ENCODE measurements around the gene FOXD2. TPM values are rescaled to one million over a fixed set of nuclear protein-coding genes. Genes with fewer than 3 reads are reported as not detected.

The FOXD2 gene
- total RNA-seq, 4 donors from 2014 or later: 0.11 TPM; not detected in 3

DNA sequence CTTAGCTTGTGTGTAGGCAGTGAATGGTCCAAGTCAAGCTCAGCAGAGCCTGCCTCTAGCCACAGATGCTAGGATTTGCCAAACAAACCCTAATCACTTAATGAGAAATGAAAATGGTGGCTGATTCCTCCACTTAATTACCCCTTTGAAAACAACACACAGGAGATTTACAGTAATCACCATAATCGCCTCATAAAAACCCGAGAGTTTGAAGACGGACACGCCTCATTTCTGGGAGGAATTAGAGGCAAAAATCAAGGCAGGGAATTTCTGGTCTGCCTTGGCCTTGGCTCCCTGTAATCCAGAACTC is 38.0 kb upstream of the FOXD2 start:
- TF ChIP-seq POLR2A (IDR thresholded peaks at IDR 0.05): no peak
- TF ChIP-seq, protein P1, sequence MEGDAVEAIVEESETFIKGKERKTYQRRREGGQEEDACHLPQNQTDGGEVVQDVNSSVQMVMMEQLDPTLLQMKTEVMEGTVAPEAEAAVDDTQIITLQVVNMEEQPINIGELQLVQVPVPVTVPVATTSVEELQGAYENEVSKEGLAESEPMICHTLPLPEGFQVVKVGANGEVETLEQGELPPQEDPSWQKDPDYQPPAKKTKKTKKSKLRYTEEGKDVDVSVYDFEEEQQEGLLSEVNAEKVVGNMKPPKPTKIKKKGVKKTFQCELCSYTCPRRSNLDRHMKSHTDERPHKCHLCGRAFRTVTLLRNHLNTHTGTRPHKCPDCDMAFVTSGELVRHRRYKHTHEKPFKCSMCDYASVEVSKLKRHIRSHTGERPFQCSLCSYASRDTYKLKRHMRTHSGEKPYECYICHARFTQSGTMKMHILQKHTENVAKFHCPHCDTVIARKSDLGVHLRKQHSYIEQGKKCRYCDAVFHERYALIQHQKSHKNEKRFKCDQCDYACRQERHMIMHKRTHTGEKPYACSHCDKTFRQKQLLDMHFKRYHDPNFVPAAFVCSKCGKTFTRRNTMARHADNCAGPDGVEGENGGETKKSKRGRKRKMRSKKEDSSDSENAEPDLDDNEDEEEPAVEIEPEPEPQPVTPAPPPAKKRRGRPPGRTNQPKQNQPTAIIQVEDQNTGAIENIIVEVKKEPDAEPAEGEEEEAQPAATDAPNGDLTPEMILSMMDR (IDR thresholded peaks at IDR 0.05 in 4 of 5, conservative IDR thresholded peaks at IDR 0.05 in 1 of 5): no peak
- no peaks in the 10 kb centered on the region for H3K36me3 ChIP-seq
- peaks cover 11 to 29% (median 16%) of the 10 kb centered on the region in 3 donors for H3K27me3 ChIP-seq
- H3K27ac ChIP-seq: no peak overlapping the region
- intact Hi-C loops (cut with DNase I; ENCODE audit: low total_unique reads) (no loop called here), in situ Hi-C loops (cut with MboI; ENCODE audit: low sequenced_read_pairs in 4 of 4) (loop anchor here in 1 of 4 donors (25.0 kb wide), 1 partner anchor 212 kb away; the partner anchor contains the start of gene PDZK1IP1)
- no peaks in the 10 kb centered on the region for H3K9me3 ChIP-seq
- no peak overlapping the region for H3K4me3 ChIP-seq
- ATAC-seq: no peak
- no peaks in the 10 kb centered on the region for H3K4me1 ChIP-seq
- no peak for DNase-seq

DNA sequence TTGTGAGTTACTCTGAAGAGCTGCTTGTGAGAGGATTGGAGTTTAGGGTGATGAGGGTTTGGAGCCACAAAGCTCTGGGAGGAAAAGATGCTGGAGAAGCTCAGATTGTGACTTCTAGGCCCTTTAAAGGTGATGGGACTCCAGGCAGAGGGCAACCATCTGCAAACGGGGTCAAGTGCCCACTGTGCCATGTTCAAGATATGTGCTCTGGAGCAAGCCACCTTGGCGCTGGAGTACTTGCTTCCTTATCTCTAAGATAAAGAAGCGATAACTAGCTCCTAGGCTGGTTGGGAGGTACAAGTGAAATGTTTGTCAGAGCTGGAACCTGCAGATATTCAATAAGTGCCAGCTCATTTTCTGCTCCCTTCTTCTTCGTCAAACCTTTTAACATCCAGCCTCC is 36.1 kb upstream of the FOXD2 start:
- no peak overlapping the region for H3K27ac ChIP-seq
- H3K4me3 ChIP-seq: no peak overlapping the region
- no peaks in the 10 kb centered on the region for H3K9me3 ChIP-seq
- ATAC-seq (no peak), DNase-seq (no peak)
- TF ChIP-seq POLR2A (IDR thresholded peaks at IDR 0.05): no peak
- TF ChIP-seq, protein P1 (IDR thresholded peaks at IDR 0.05 in 4 of 5, conservative IDR thresholded peaks at IDR 0.05 in 1 of 5): no peak
- intact Hi-C loops (cut with DNase I; ENCODE audit: low total_unique reads) (no loop called here), in situ Hi-C loops (cut with MboI; ENCODE audit: low sequenced_read_pairs in 4 of 4) (loop anchor here in 1 of 4 donors (25.0 kb wide), 1 partner anchor 214 kb away; the partner anchor contains the start of gene PDZK1IP1)
- H3K4me1 ChIP-seq: no peaks in the 10 kb centered on the region
- peaks cover 2 to 16% (median 10%) of the 10 kb centered on the region in 3 donors for H3K27me3 ChIP-seq
- no peaks in the 10 kb centered on the region for H3K36me3 ChIP-seq

DNA sequence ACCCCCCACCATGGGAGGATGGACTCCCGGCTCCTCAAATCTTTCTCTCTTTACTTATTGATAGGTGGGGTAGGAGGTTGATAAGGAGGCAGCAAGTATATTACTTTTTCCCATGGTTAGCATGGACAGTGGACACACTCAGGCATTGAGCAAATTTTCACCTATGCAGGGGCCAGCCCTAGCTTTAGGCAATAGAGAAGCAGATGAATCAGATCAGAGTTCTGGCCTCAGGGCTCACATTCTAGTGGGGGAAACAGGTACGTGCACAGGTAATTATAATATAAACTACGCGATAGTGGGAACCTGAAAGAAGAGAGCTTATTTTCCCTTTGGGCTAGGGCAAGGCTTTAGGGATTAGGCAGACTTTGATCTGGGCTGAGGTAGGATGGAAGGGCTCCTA is 35.3 kb upstream of the FOXD2 start:
- no peak for TF ChIP-seq POLR2A (IDR thresholded peaks at IDR 0.05)
- H3K4me3 ChIP-seq: no peak overlapping the region
- intact Hi-C loops (cut with DNase I; ENCODE audit: low total_unique reads) (no loop called here), in situ Hi-C loops (cut with MboI; ENCODE audit: low sequenced_read_pairs in 4 of 4) (loop anchor here in 1 of 4 donors (25.0 kb wide), 1 partner anchor 215 kb away; the partner anchor contains the start of gene PDZK1IP1)
- ATAC-seq (no peak), DNase-seq (no peak)
- no peak overlapping the region for H3K27ac ChIP-seq
- no peaks in the 10 kb centered on the region for H3K36me3 ChIP-seq
- H3K9me3 ChIP-seq: no peaks in the 10 kb centered on the region
- peaks cover 0 to 12% (median 6%) of the 10 kb centered on the region in 3 donors for H3K27me3 ChIP-seq
- H3K4me1 ChIP-seq: no peaks in the 10 kb centered on the region

DNA sequence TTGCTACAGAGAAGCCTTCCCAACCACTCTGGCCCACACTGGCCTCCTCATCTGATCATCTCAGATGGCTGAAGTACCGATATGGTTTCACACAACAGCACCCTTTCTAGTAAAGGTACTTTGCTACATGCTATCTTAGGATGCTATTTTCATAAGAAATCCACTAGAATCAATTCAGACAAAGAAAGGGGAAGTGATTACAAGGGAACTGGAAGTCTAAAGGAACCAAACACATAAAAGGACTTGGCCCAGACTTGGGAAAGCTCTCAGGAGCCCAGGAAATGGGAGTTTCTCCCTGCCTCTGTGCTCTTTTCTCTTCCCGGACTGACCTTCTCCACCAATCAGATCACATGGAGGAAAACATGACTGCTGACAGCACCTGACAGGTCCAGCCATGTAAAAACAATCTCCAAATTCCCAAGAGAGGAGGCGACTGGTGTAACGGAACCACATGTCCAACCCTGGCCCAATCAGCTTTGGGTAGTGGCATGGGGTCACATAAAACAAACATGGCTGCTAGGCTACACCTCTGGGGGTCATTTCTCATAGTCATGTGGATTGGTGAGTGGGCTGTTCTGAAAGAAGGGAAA is 34.4 kb upstream of the FOXD2 start:
- no peak overlapping the region for H3K4me3 ChIP-seq
- H3K36me3 ChIP-seq: no peaks in the 10 kb centered on the region
- ATAC-seq (no peak), DNase-seq (no peak)
- in situ Hi-C loops (cut with MboI; ENCODE audit: low sequenced_read_pairs in 4 of 4) (loop anchor here in 1 of 4 donors (25.0 kb wide), 1 partner anchor 216 kb away; the partner anchor contains the start of gene PDZK1IP1), intact Hi-C loops (cut with DNase I; ENCODE audit: low total_unique reads) (no loop called here)
- H3K27me3 ChIP-seq: peaks cover 0 to 12% (median 3%) of the 10 kb centered on the region in 3 donors
- TF ChIP-seq POLR2A (IDR thresholded peaks at IDR 0.05): no peak
- TF ChIP-seq, protein P1 (IDR thresholded peaks at IDR 0.05 in 4 of 5, conservative IDR thresholded peaks at IDR 0.05 in 1 of 5): no peak
- H3K4me1 ChIP-seq: no peaks in the 10 kb centered on the region
- no peak overlapping the region for H3K27ac ChIP-seq
- no peaks in the 10 kb centered on the region for H3K9me3 ChIP-seq

DNA sequence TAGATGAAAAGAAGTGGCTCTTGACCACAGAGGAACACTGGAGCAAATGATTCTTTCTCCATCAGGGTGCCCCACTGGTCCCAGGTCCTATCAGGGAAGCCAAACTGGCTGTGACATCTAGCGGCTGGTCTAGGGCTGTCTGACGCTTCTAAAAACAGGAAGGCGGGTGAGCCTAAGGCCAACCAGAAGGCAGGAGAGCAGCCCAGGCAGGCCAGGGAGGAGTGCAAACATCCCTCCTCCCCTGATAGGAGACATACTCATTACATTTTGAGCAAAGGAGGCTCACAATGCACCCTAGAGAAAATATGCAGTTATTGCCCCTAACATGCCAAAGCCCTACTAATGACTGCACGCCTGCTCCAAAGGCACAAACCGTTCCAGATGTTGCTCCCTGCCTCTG is 32.1 kb upstream of the FOXD2 start:
- intact Hi-C loops (cut with DNase I; ENCODE audit: low total_unique reads) (no loop called here), in situ Hi-C loops (cut with MboI; ENCODE audit: low sequenced_read_pairs in 4 of 4) (loop anchor here in 1 of 4 donors (25.0 kb wide), 1 partner anchor 218 kb away; the partner anchor contains the start of gene PDZK1IP1)
- no peaks in the 10 kb centered on the region for H3K36me3 ChIP-seq
- no peak for ATAC-seq
- no peaks in the 10 kb centered on the region for H3K4me1 ChIP-seq
- no peaks in the 10 kb centered on the region for H3K9me3 ChIP-seq
- DNase-seq: no peak
- H3K27ac ChIP-seq: no peak overlapping the region
- no peak overlapping the region for H3K4me3 ChIP-seq
- peaks cover 0 to 4% (median 2%) of the 10 kb centered on the region in 3 donors for H3K27me3 ChIP-seq
- TF ChIP-seq, protein P1 (IDR thresholded peaks at IDR 0.05 in 4 of 5, conservative IDR thresholded peaks at IDR 0.05 in 1 of 5): no peak
- no peak for TF ChIP-seq POLR2A (IDR thresholded peaks at IDR 0.05)

Measured in gastrocnemius medialis (tissue), 4 donors.